HG03520 (cell line): ENCODE results near the gene CWC27.
A peak's percentile ranks its signal among the peaks of the same experiment; 100 is the strongest.
"Not testable (repeated sequence)": the region's sequence is repeated elsewhere in the genome, so short reads cannot be mapped to it uniquely, and the experiment has no call there.

Source experiments
- ATAC-seq: cut with Tn5 transposase; IDR thresholded peaks from one replicate; pipeline ENCODE4 v1.9.1; 2021; ENCODE audit warnings: mild to moderate bottlenecking, moderate library complexity; ENCODE audit not compliant: unreplicated experiment

The CWC27 gene

DNA sequence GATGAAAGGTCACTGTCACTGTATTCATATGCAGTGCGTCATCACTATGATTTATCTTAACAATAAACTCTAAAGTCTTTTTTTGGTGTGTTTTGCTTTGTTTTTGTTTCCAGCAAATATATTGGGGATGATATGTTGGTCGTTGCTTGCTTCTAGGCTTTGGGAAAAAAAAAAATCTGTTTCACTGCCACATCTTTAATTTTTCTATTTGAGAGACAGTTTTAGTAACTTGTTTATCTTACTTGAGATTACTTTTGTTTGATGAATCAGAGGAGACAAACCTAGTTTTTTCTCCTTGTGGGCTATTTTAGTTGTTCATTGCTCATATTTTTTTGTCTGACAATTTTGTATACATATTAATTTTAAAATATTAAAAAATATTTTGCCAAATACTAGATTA lies 19.4 kb downstream of the CWC27 start:
- ATAC-seq: no peak

DNA sequence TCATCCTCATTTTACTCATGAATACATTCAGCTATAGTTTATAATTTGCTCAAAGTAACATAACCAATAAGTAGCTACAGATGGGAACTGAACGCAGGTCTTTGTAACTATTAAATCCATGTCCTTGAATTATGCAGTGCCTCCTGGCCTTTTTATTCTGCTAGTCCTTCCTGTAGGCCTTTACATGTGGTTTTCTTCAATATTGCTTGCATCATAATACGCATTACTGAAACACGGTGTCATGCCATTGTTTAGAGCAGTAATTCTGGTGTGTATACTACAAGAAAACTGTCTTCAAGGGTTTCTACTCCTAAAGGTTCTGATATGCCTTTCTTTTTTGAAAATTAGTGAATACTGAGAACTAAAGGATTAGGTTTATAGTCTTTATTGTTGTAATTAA lies 20.7 kb downstream of the CWC27 start:
- ATAC-seq: no peak

DNA sequence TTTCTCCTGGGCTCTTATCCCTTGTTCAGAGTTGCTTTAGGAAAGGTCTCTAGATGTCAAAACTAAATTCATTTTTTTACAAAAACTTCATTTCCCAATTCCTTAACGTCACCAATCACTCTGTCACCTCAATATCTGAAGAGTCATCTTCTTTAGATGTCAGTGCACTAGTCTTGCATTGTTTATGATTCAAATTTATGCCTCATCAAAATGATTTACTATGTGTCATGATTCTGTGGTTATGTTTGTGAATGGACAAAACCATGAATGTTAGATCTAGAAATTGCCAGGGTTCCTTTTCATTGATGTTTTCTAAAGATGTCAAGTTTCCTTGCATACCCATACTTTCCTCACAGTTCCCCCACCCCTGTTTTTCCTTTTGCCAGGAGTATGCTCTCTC lies 21.5 kb downstream of the CWC27 start:
- ATAC-seq: no peak

DNA sequence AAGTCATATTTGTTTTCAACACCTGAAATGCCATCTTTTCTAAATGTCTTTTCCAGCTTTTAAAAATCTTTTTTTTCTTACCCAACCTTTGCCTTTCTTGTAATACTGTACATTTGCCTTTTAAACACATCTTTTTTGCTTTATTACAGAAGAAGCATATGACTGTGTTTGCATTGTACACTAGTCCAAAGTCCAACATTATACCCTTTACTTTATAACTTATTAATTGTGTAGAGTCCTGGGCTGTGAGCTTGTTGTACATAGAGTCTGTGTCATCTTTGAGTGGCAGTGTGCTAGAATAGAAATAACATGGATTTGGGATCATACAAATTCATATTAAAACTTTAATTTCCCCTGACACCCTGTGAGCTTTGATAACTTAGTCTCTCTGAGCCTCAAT lies 23.7 kb downstream of the CWC27 start:
- no peak for ATAC-seq

DNA sequence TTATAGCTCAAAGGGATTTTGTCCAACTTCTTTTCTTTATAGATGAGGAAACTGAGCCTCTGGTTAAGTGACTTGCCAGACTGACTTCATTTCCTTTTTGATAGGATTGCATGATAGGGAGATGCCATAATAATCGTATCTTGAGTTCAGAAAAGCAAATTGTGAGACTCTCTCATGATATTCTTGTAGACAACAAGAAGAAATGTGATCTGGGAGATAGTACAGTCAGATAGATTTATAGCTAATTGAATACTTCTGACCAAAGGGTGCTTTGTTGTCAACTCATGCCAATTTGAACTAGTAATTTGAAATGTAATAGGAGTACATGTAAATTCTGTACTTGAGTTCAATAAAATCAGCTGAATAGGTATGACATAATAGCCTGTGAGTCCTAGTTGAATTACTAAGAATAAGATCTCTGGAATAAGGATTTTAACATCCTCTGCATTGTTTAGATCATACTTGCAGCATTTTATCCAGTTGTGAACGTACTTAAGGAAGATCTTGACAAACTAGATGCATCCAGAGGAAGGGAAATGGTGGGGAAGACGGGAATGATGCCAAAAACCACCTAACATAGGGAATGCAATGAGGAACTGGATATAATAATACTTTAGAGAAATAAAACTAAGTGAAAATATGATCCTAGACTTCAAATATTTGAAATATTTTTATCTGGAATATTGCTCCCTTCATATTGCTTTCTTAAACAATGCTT lies 25.5 kb downstream of the CWC27 start:
- no peak for ATAC-seq

DNA sequence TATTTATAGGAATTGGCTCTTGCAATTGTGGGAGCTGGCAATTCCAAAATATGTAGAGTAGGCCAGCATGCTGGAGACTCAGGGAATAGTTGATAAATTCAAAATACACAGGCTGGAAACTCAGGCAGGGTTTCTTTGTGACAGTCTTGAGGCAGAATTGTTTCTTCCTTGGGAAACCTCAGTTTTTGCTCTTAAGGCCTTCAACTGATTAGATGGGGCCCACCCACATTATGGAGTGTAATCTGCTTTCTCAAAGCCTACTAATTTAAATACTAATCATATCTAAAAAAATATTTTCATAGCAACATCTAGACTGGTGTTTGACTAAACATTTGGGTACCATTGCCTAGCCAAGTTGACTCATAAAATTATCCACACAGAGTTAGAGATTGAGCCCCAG lies 27.6 kb downstream of the CWC27 start:
- no peak for ATAC-seq

DNA sequence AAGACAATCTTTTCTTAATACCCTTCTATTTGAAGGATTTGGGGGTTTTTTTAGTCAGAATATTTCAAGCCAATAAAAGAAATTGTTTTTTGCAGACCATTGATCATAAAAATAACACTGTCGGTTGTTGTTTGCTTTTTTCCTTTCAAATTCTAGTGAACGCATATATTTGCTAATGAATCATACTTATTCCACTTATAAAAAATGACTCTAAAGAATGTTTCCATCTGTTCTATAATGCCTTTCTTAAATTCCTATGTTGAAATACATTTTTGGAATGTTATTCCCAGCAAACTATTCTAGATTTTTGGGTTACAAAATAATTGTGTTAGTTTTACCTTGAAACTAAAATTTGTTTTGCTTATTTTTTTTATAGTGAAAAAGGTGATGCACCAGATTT lies 32.2 kb downstream of the CWC27 start:
- no peak for ATAC-seq

DNA sequence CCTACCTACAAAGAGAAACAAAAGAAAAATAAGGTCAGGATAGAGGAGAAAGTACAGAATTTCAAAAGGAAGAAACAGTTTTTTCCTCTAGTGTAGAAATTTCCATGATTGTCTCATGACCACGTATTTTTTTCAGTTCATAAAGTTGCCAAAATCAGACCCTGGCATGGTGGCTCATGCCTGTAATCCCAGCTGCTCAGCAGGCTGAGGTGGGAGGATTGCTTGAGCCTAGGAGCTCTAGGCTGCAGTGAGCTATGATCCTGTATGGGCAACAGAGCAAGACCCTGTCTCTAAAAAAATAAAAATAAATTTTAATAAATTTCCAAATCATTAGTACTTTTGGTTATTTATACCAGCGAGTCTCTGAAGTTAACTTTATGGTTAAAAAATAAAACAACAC lies 37.8 kb downstream of the CWC27 start:
- no peak for ATAC-seq

DNA sequence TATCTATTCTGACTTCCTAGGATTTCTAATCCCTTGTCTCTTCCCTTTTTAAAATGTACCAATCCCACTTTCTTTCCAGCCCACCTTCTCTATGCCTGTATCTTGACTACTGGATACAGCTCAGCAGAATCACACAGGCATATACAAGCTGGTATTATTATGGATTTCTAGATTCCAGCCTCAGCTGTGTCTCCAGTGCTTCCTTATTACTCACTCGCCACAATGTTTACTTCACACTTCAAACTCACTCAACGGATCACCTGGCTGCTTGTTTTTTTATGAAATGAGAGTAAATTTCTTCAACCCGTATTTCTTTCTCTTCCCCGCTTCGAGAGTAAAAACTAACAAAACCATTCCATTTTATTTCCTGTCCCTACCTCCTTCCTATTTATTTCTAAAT lies 38.8 kb downstream of the CWC27 start:
- ATAC-seq: no peak

DNA sequence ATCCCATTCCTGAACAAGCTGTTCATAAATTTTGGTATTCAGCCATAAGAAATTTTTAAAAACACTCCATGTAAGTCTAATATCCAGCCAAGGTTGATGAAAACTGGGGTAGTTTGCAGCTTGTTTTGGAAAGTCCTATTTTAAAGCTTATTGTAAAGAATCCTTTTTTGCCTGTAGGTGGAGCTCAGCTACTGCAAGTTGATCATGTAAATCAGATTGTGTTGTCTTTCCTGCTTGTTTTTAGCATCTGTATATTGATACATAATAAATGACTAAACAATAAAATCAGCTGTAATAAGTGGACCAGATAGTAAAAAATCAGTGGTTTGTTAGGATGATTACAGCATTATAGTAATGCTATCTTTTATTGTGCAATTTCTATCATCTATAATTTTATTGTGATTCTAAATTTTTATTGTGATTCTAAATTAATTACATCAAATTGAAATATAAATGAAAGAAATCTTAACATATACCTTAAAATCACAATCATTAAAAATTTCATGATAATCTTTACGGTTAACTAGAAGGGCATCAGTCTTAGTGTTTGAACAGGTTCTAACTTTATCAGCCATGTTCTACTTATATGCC lies 42.4 kb downstream of the CWC27 start:
- ATAC-seq: peak; percentile 41

DNA sequence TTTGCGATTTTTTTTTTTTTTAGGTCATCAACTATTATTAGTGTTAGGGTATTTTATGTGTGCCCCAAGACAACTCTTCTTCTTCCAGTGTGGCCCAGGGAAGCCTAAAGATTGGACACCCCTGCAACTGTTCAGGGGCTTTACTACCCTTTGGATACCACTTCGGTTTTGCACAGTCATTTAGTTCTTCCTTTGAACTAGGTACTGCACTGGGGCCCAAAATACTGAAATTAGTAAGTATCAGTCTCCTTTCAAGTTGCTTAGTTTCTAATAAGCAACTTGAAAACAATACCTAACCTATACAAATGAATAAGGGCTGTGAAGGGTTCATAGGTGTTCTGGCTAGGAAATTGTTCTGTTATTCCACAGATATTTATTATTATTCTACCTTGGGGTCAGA lies 45.3 kb downstream of the CWC27 start:
- ATAC-seq: peak; percentile 96

DNA sequence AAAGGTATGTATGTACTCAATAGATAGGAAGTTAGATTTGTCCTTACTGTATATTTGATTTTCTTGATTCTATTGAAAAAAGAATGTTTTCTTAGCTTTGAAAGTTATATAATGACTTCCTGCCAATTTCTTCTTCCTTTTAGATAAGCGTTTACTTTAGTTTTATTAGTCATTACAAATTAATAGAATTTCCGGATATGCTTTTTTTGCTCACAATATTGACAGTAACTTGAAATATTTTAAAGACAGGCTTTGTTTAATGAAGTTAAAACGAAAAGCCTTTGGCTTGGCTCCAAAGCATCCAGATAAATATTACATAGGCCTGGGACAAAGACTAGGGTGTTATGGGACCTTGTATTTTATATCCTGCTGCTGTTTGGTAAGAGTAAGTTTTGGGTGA lies 49.5 kb downstream of the CWC27 start:
- no peak for ATAC-seq

DNA sequence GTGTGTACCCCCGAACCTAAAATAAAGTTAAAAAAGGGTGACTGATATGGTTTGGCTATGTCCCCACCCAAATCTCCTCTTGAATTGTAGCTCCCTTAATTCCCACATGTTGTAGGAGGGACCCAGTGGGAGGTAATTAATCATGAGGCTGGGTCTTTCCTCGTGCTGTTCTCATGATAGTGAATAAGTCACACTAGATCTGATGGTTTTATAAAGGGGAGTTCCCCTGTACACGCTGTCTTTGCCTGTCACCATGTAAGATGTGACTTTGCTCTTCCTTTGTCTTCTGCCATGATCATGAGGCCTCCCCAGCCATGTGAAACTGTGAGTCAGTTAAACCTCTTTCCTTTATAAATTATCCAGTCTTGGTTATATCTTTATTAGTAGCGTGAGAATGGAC lies 50.6 kb downstream of the CWC27 start:
- not testable (repeated sequence) for ATAC-seq

DNA sequence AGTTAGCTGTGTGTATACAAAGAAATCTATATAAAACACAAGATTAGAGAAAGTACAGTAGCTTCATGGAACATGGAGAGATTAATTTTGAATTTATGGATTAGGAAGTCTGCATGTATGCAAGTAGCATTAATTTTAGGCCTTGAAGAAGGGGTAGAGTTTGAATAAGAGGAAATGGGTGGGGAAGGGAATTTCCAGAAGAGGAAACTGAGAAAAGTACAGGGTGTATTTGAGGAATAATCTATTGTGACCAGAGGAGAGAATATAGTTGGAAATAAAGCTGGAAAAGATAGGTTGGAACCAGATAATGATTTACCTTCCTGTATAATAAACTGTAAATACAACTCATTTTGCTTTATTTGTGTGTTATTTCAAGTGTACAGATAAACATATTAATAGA lies 53.6 kb downstream of the CWC27 start:
- no peak for ATAC-seq

DNA sequence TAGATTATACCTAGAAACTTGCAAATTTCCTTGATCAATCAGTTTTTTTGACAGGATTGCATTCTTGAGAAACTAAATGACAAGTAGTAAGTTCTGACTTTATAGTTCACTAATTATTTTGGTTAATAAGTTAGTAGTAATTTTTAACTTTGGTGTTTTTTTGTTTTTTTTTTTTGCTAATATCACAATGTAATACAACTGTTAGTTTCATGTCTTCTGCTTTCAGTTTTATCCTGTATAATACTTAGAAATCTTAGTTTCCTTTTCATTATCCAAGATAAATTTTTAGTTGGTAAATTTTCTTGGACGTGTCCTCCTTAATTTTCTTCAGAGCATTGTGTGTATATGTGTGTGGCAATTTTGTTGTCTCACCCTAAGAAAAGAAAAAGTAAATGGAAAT lies 57.8 kb downstream of the CWC27 start:
- no peak for ATAC-seq

DNA sequence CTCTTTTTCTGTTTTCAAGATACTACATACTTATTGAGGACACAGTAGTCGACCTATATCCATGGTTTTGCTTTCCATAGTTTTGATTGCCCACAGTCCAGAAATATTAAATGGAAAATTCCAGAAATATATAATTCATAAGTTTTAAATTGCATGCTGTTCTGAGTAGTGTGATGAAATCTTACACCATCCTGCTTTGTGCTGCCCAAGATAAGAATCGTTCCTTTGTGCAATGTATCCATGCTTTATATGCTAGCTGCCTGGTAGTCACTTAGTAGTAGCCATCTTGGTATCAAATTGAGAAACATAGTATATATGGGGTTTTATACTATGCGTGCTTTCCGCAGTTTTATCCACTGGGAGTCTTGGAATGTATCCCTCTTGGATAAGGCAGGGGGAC lies 59.0 kb downstream of the CWC27 start:
- ATAC-seq: no peak

DNA sequence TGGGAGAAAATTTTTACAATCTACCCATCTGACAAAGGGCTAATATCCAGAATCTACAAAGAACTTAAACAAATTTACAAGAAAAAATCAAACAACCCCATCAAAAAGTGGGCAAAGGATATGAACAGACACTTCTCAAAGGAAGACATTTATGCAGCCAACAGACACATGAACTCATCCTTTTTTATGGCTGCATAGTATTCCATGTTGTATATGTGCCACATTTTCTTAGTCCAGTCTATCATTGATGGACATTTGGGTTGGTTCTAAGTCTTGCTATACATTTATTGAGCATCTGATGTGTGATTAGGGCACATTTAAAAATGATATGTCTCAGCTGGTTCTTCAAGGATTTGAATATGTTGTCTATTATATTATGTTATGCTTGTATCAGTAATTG lies 61.9 kb downstream of the CWC27 start:
- ATAC-seq: not testable (repeated sequence)

DNA sequence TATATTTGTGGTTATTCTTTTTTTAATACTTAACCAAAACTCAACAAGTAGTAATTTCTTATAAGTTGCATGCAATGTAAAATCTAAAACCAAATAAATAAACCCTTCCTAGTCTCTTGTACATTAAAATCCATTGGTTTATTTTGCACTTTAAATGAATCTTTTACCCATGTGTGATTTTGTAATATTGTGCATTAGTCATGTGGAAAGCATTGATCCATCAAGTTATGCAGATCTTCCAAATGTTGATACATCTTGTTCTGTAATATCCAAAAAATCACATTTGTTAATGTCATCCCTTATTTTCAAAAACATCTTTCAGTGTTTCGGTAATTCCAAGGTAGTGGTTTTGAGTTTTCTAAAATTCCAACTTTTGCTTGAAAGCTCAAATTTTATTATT lies 63.3 kb downstream of the CWC27 start:
- no peak for ATAC-seq

DNA sequence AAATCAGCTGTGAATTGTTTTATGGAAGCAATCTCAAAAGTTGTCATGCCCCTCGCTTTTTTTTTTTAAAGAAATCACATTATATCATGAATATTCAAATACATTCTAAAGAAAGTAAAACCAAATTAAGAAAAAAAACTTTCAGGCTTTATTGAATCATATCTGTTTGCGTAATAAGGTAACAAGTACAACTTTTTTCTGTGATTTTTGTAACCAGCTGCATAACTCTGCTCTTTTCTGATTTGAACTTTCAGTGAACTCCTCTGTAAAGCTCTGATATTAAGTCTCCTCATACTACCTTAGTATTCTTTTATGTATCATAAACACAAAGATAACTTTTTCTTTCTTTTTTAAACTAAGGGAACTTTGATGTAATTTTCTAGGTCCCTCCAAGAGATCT lies 65.3 kb downstream of the CWC27 start:
- ATAC-seq: no peak

DNA sequence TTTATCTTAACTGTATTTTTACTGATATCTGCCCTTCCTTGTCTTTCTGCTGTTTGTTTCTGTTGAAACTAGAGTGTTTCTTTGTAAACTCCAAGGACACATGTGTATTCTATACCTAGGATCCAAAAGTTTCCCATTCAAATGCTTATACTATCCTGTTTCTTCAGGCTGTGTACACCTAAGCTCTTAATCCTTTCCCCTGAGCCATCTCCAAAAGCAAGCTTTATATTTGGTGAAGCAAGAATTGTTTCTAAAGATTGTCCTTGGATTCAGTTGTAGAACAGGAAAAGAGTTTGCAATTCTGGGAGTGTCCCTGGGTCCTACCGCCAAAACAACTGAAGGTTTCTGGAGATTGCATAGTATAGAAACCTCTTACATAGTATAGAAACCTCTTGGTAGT lies 65.9 kb downstream of the CWC27 start:
- ATAC-seq: no peak

DNA sequence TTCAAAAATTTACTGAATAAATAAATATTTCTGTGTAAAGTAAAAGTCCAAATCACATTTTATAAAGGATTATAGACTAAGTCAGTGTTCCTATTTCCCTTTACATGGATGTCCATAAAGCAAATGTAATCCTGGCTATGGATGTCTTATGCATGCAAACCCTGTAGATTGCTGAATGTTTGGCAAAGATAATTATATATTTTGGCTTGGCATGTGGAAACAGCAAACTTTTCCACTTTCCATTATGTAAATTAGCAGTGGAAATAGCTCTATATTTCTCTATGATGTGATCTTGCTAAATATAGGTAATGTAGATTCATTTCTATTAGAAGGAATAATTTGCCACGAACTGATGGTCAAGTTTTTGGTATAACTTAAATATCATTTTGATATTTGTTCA lies 66.5 kb downstream of the CWC27 start:
- no peak for ATAC-seq

DNA sequence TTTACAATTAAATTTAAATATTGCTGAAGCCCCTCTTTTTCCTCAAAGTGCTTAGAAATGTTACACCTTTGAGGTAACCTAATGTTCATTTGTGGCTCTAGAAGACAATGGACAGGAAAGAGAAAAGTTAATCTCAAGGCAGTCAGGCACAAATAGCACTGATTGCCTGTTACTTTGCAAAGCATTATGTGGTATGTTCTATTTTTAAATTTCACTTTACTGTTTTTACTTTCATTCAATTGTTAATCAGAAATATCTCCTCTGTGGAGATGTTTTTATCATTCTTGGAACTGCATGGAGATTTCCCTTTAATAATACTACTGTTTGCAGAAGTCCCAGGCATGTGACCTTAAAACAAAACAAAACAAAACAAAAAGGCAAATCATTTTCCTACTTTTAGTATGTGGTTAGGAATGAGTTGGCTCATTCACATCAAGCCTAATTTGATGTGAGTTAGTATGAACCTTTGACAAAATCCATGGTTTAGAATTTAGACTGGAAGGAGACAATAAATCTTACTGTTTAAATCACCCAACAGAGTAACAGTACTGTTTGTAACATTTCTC lies 67.5 kb downstream of the CWC27 start:
- ATAC-seq: no peak

DNA sequence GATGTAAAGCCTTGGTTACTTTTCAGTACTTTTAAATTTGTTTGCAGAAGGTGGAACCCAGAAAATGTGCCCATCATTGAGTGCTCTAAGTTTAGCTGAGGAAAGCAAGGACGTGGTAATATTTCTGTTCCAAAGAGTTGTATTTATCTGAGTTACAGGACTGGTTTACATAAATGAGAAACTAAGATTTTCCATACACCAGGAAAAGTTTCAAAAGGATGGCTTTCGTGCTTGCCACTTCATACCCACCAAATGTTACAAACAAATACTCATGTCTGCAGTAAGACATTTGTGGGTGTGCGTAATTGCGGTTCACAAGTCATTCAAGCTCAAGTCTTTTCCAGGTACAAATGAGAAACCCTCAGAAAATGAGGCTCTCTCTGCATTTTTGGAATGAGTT lies 68.1 kb downstream of the CWC27 start:
- no peak for ATAC-seq
